ENCODE measurements around the gene MEIS2.

MEIS2 gene

GRCh38 chr15:37098468-37099318, 1.7 kb downstream of the MEIS2 start:
- DNase-seq (ENCODE audit: low read depth, low spot score): no peak

GRCh38 chr15:37097144-37097919, 3.0 kb downstream of the MEIS2 start:
- no peak for DNase-seq (ENCODE audit: low read depth, low spot score)

GRCh38 chr15:37096558-37097143, 3.7 kb downstream of the MEIS2 start:
- DNase-seq (ENCODE audit: low read depth, low spot score): no peak

GRCh38 chr15:37095770-37096557, 4.4 kb downstream of the MEIS2 start:
- no peak for DNase-seq (ENCODE audit: low read depth, low spot score)

- DNase-seq (ENCODE audit: low read depth, low spot score): no peak
Measured at GRCh38 chr15:37094915-37095711, 5.2 kb downstream of the MEIS2 start.

GRCh38 chr15:37094333-37094914, 5.9 kb downstream of the MEIS2 start:
- DNase-seq (ENCODE audit: low read depth, low spot score): no peak

- DNase-seq (ENCODE audit: low read depth, low spot score): no peak
Measured at GRCh38 chr15:37093480-37094332, 6.6 kb downstream of the MEIS2 start.

- no peak for DNase-seq (ENCODE audit: low read depth, low spot score)
Measured at GRCh38 chr15:37090543-37091175, 9.7 kb downstream of the MEIS2 start.

- no peak for DNase-seq (ENCODE audit: low read depth, low spot score)
Measured at GRCh38 chr15:37088436-37088835, 11.9 kb downstream of the MEIS2 start.

GRCh38 chr15:37087131-37087588, 13.2 kb downstream of the MEIS2 start:
- no peak for DNase-seq (ENCODE audit: low read depth, low spot score)

- no peak for DNase-seq (ENCODE audit: low read depth, low spot score)
Measured at GRCh38 chr15:37086521-37086920, 13.8 kb downstream of the MEIS2 start.

- no peak for DNase-seq (ENCODE audit: low read depth, low spot score)
Measured at GRCh38 chr15:37086120-37086519, 14.2 kb downstream of the MEIS2 start.

- DNase-seq (ENCODE audit: low read depth, low spot score): no peak
Measured at GRCh38 chr15:37084602-37085001, 15.7 kb downstream of the MEIS2 start.

- no peak for DNase-seq (ENCODE audit: low read depth, low spot score)
Measured at GRCh38 chr15:37083610-37084009, 16.7 kb downstream of the MEIS2 start.

- DNase-seq (ENCODE audit: low read depth, low spot score): no peak
Measured at GRCh38 chr15:37081983-37082382, 18.4 kb downstream of the MEIS2 start.

- no peak for DNase-seq (ENCODE audit: low read depth, low spot score)
Measured at GRCh38 chr15:37080261-37080921, 20.0 kb downstream of the MEIS2 start.

GRCh38 chr15:37079726-37080125, 20.6 kb downstream of the MEIS2 start:
- no peak for DNase-seq (ENCODE audit: low read depth, low spot score)

GRCh38 chr15:37078566-37078965, 21.8 kb downstream of the MEIS2 start:
- no peak for DNase-seq (ENCODE audit: low read depth, low spot score)

Data from iPS DF 19.7 (cell line).